SK-MEL-5 (cell line): ENCODE data around the gene TMEM168. TPM values are rescaled to one million over a fixed set of nuclear protein-coding genes. Genes with fewer than 3 reads are reported as not detected.

Experiments
- DNase-seq: peaks from one replicate; pipeline ENCODE4 v3.0.0-alpha.2; 2016; ENCODE audit warnings: low read depth, low spot score
- in situ Hi-C: cut with HindIII; loops from 2 replicates; pipeline ENCODE4 v1.10.0; 2016; ENCODE audit warnings: low sequenced_read_pairs, high pct_unique_total_duplicates, low pct_unique_long_range_greater_than_20kb
- total RNA-seq: library from RNA; depleted of rRNA; stranded (reverse); fragments of >200 nt; shearing (Covaris generic); gene quantifications from 2 replicates; pipeline ENCODE4 v1.2.3, GENCODE V29; 2014

TMEM168 gene
- total RNA-seq, 1 experiment from 2014 or later, result 36.0 TPM

DNA sequence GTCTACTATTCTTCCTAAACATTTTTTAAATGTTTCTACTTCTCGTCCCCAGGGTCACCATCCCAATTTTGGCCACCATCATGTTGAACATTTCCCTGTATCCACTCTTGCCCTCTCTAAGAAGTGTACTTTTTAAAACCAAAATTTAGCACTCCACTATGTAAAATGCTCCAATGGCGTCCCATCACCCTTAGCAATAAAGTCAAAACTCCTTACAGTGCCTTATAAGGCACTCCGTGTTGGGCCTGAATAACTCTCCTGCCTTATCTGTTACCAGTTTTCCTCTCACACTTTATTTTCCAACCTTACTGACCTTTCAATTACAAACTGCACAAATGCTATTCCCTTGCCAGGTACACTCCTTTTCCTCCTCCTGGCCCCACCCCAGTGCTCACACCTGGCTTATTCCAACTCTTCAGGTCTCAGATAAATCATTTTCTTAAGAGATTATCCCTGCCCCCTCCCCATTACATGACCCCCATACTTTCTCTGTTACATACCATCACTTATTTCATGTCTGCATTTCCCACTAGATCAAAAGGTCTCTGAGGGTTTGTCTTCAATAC lies 1.3 kb downstream of the TMEM168 start:
- in situ Hi-C loops, result no loop called here

GRCh38 chr7:112784603-112785002 lies 5.6 kb downstream of the TMEM168 start:
- no peak for DNase-seq
- in situ Hi-C loops, result no loop called here

More for the DNA sequence above, 1.3 kb downstream of the TMEM168 start:
- DNase-seq, result no peak

GRCh38 chr7:112782498-112782897 lies 7.7 kb downstream of the TMEM168 start:
- in situ Hi-C loops, result no loop called here
- DNase-seq, result no peak

GRCh38 chr7:112781558-112781957 lies 8.6 kb downstream of the TMEM168 start:
- in situ Hi-C loops, result no loop called here
- DNase-seq, result no peak

DNA sequence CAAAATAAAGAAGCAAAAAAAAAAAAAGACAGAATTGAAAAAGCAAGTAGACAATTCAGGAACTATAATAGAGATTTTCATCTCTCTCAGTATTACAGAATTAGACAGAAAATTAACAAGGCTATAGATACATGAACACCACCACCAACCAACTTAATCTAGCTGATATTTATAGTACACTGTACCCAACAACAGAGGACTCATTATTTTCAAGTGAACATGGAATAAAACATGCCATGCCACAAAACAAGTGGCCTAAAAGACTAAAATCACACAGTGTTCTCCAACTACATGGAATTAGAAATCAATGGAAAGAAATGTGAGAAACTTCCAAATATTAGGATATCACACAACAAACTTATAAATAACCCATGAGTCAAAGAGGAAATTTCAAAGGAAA lies 9.1 kb downstream of the TMEM168 start:
- in situ Hi-C loops, result no loop called here

GRCh38 chr7:112779667-112780066 lies 10.5 kb downstream of the TMEM168 start:
- DNase-seq, result no peak
- in situ Hi-C loops, result no loop called here

More for the DNA sequence above, 9.1 kb downstream of the TMEM168 start:
- no peak for DNase-seq

DNA sequence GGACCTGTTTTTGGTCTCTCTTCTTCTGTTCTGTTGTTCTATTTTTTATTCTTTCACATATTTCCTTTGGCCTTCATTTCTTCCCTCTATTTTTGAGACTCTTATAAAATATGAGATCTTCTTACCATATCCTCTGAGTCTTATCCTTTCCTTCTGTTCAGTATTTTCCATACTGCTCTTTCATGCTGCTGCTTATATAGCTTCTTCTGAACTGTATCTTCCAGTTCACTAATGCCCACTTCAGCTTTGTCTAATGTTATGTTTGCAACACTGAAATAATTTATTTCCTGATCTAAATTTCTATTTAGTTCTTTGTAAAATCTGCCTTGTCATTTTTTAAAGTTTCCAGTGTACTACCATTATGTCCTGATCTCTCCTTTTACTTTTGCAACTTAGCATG lies 12.8 kb downstream of the TMEM168 start:
- in situ Hi-C loops, result no loop called here
- no peak for DNase-seq

- in situ Hi-C loops, result no loop called here
Observed at GRCh38 chr7:112771166-112771565, 19.0 kb downstream of the TMEM168 start.

DNA sequence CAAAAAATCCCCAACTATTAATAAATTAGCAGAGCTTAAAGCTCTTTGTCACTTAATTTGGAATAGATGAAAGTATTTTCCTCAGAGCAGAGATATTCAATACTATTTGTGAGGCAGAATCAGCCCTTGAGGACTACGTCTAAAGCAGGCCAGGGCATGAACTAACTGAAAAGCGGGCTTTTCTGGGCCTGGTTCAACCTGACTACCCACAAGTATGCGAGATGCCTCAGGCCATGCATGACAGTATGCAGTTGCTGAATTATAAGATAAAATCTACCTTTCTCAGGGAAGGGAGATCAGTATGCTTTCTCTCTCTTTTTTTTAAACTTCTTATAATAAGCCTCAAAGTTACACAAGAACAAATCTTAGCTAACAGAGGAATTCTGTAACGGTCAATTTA lies 20.1 kb downstream of the TMEM168 start:
- in situ Hi-C loops, result no loop called here
- no peak for DNase-seq

More at GRCh38 chr7:112771166-112771565, 19.0 kb downstream of the TMEM168 start:
- DNase-seq, result no peak

DNA sequence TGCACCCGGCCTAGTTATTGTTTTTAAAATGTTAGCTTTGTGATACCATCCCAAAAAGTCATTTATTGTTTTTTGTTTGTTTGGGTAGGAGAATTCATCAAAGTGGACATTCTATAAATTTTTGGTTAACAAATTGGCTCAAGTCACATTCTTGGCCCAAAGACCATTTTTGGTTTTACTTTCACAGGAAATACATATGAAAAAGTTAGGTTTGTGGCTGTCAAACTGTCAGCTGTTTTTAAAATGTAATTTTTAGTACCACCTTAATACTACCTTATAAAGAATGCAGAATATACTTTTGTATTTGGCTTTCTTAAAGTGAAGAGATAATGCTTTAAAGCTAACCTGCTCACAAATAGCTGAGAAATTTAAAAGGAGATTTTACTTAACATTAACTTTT lies 25.1 kb downstream of the TMEM168 start:
- in situ Hi-C loops, result no loop called here
- no peak for DNase-seq

- in situ Hi-C loops, result no loop called here
- DNase-seq, result no peak
Observed at GRCh38 chr7:112763996-112764395, 26.2 kb downstream of the TMEM168 start.

DNA sequence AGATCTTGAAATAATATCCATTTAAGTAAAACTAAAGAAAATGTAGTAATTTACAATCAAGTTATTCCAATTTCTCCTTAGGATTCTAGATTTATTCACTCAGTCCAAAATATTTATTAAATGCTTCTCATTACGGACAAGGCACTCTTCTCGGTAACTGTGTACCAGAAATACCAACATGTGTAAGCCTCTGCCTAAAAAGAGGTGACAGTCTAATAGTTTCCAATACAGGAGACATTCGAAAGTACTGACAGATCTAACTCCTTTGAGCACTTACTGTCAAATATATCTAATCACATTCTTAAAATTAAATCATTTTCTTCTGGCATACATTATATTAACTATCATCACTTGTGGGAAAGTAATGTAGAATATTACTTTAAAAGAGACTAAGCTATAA lies 26.9 kb downstream of the TMEM168 start:
- in situ Hi-C loops, result no loop called here

DNA sequence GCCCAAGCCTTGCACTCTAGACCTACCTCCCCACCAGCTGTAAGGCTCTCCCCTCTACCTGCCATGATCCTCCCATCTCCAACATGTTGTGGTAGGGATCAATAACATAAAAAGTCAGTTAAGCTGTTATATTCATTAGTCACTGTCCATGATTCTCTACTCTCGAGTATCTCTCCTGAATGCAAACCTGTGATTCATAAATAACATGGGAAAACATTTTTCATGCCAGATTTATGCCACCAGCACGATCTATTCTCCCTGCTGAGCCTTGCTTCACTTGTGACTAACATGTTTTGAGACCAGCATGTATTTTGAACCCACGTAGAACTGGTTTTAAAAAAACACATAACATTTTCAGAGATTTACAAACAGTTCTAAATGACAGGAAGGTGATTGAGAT lies 30.3 kb downstream of the TMEM168 start:
- no peak for DNase-seq
- in situ Hi-C loops, result no loop called here

More for the DNA sequence above, 26.9 kb downstream of the TMEM168 start:
- DNase-seq, result no peak

GRCh38 chr7:112757337-112757736 lies 32.9 kb downstream of the TMEM168 start:
- no peak for DNase-seq
- in situ Hi-C loops, result no loop called here

GRCh38 chr7:112753298-112753697 lies 36.9 kb downstream of the TMEM168 start:
- DNase-seq, result no peak
- in situ Hi-C loops, result no loop called here

GRCh38 chr7:112752576-112752975 lies 37.6 kb downstream of the TMEM168 start:
- DNase-seq, result no peak

GRCh38 chr7:112749775-112750174 lies 40.4 kb downstream of the TMEM168 start:
- in situ Hi-C loops, result no loop called here

More at GRCh38 chr7:112752576-112752975, 37.6 kb downstream of the TMEM168 start:
- in situ Hi-C loops, result no loop called here

DNA sequence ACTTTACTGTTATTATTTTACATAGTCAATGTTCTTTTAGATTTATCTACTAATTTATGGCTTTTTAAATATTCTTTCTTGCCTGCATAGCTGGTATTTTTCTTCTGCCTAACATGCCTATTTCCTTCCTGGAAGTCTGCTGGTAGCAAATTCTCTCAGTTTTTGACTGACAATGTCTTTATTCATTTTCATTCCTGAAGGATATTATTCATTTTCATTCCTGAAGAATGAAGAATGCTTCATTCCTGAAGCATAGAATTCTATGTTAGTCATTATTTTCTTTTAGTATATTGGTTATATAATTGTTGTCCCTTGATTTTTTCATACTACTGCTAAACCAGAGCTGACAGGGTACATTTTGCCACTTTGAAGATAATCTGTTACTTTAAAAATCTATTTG lies 41.8 kb downstream of the TMEM168 start:
- no peak for DNase-seq
- in situ Hi-C loops, result no loop called here

More at GRCh38 chr7:112749775-112750174, 40.4 kb downstream of the TMEM168 start:
- no peak for DNase-seq

DNA sequence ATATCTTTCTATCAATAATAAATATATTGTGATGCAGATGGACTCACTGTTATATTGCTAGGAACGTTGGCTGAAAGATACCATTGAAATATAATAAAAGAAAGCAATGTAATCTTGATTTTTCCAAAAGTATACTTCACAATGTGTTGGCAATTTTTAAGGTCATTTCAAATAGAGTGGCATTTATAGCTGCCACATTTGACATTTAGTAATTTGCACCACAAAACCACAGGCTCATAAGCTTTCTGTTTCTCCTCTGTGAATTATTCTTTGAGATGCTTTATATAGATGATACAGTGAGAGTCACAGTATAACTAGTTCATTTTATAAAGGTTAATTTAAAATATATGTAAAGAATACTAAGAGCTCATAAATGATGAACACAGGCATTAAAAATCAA lies 44.6 kb downstream of the TMEM168 start:
- peak; percentile 84 for DNase-seq
- in situ Hi-C loops, result no loop called here

DNA sequence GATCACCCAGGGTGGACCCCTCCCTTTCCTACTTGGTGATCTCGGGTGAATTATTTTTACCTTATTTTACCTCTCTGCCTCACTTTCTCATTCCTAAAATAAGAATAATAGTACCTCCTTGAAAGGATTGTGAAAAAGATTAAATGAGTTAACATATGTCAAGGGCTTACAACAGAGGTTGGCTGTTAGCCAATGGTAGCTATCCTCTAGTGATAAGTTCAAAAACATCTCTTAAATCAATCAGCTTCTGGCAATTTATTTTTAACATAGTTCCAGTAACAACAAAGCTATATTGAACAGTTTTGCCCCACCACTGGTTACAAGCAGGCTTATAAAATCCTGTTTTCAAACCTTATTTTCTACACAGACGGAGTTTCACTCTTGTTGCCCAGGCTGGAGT lies 45.4 kb downstream of the TMEM168 start:
- in situ Hi-C loops, result no loop called here
- no peak for DNase-seq
